NCI-H2107 treated with DMSO at 0.1 percent for 48 hours (cell line): ENCODE measurements around the gene CHD6.

Experiments
- DNase-seq: peaks from one replicate; lab custom pipeline; 2025; ENCODE audit not compliant: unreplicated experiment; lab: John Stamatoyannopoulos, UW

Gene CHD6

DNA sequence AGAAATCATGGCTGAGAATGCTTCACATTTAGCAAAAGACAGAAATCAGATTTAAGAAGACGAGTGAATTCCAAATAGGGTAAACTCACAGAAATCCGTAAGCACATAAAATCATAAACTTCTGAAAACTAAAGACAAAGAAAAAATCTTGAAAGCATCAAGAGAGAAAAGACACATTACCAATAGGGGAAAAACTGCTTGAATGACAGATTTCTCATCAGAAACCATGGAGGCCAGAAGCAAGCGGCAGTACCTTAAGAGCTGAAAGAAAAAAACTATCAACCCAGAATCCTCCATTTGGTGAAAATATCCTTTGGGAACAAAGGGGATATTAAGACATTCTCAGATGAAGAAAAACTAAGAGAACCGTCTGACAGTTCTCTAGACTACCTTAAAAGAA is 185.0 kb downstream of the CHD6 start:
- DNase-seq, result no peak

DNA sequence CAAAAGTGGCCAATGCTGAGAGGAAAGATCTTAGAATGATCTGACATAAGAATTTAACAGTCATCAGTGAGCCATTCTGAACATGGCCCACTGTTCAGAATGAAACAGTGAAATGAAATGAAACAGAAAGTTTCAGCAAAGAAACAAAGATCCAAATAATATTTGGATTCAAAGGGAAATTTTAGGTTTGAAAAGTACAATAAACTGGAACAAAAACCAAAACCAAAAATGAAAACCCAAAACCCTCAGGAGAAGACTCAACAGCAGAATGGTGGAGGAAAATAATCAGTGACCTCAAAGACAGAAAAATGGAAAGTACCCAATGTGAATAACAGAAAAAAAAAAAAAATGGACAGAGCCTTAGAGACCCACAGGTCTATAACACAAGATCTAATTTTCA is 185.4 kb downstream of the CHD6 start:
- no peak for DNase-seq

DNA sequence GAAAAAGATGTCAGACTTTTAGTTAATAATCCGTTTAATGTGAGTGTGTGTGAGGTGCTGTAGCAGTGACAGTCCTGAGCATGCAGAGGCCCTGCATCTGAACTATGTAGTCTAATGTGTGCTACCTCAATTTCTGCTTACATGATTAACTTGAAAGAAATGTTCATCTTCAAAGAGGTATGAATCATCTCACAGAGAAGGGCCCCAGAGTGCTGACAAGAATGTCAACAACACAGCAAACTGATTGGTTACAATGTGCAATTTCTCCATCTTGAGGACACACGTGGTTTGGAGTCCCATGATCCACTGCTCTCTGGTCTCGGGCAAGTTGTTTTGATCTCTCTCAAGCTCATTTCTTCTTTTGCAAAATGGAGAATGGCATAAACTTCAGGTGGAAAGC is 189.9 kb downstream of the CHD6 start:
- no peak for DNase-seq

DNA sequence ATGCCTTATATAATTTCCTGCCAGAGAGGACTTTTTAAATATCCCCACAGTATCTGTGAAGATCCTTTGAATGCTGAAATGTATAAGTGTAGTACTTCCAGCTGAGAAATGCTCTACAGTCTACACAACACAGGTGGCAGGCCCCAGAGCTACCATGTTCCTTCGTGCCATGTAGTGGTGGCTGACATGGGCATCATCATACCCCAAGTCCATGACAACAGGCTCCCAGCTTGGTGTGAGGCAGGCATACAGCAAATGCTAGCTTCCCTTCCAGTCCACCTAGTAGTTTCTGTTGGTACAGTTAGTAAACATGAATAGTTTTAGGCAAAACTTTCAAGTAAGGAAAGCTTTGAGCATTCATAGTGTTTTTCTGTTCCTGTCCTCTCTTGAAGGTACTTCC is 190.3 kb downstream of the CHD6 start:
- no peak for DNase-seq

DNA sequence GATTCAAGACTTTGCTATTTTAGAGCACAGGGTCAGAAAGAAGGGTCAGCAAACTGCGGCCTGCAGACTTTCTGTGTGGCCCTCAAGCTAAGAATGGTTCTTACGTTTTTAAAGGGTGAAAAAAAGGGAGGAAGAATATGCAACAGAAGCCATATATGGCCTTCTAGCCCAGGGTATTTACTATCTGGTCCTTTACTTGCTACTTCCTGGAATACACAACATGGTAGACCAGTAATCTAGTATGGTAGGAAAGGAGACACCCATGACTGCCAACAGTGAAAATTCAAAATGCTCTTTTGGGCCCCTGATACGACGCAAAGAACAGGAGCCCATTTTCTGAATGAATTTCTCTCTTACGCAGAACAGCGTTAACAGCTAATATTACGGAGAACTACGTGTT is 191.2 kb downstream of the CHD6 start:
- DNase-seq, result no peak

DNA sequence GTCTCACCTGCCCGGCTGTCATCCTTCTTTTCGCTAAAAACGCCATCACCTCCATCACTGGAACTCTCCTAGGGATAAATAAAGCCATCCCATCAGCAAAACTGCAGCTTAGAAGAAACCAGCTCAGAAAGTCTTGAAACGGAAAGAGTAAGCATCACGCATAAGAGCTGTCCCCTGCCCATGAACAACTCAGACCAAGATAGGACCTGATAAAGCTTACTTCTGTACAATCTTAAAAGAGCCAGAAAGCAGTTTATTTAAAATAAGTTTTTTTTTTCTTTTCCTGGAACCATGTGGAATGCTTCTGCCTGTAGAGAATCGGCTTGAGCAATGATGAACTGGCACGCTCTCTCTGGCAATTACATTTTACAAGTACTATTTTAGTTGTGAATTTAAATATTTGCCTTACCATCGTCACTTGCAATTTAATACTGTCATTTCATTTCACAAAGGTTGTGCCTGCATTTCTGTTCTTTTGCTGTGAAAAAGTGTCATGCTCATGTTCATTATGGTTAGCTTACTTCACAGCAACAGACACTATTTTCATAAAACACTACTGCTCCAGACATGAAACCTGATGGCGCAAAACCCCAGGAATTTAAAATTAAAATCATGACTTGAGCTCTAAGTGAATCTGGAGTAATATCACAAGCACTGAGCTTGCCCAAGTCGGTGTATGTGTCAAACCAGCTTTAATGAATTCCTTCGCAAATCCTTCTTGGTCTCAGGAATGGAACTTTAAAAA is 191.9 kb downstream of the CHD6 start:
- DNase-seq, result no peak

DNA sequence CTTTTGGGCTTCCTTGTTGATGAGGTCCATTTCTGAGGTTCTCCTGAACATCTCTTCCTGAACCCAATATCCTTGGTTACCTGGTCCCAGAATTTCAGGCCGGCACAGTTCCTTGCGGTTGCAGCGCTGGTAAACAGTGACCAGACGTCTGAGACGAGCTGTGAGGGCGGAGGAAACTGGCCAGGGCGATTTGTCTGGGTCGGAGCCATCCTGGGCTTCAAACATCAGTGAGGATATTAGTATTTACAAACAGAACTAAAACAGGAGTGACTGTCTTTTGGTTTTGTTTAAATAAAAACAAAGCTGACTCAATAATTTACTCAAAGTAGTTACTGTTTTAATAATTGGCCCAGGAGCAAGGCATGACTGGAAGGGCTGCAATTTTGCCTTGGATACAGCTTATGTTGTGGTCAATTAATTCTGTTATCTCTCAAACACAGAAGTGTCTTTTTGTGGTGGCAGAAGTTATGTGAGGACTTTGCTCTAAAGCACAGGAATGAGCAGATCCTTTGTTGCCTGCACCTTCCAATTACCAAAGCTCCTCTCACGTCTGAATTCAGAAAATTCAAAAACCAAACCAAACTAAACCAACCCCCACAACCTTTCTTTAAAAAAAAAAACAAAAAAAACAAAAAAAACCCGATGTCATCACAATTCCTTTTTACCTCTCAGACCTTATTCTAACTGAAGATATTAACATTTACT is 192.8 kb downstream of the CHD6 start:
- DNase-seq, result no peak

DNA sequence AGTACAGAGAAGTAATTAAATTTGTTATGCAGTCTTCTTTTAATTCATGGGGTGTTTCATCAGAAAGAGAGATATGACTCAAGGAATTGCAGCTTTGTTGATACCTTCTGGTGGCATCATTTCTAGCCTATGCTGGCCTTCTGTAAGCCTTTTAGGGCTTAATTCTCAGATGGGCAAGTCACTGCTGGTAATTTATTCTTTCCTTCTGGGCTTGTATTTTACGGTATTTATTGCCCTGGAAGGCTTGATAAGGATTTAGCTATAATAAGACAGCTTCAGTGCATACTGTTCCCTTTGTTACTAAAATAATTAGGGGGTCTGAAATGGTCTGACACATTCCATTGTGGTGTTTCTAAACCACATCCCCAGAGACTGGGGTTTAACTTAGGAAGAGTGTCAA is 193.6 kb downstream of the CHD6 start:
- no peak for DNase-seq

DNA sequence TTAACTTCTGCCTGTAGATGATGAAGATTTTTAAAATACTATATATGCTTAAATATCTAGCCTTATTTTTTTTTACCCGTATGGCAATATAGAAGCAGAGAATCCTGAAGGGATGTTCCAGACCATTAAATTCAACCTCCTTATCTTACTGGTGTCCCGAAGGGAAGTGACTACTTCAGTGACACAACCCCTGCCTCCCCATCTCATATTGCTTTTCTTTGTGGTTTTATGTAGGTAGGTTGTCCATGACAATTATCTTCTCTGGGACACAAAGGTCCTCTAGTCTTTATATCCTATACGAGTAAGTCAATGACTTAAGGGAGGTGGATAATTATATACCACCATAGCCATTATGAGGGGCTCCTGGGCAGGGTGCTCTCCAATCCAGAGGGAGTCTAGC is 194.2 kb downstream of the CHD6 start:
- DNase-seq, result no peak

DNA sequence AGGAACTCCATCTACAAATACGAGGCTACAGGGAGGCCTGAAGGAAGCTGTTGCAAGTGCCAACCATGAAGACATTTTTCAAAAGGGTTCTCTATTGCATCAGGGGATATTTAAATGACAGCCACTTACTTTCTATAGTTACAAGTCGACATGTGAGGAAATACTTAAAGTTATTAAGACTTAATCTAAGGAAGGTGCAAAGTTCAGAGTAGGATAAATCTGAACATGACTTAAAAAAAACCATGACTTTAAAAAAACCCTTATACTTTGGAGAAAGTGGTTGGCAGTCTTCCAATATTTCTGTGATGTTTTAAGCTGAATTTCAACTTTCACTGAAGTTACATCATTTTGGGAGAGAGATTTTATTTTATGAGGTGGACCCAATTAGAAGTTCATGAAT is 195.2 kb downstream of the CHD6 start:
- no peak for DNase-seq

DNA sequence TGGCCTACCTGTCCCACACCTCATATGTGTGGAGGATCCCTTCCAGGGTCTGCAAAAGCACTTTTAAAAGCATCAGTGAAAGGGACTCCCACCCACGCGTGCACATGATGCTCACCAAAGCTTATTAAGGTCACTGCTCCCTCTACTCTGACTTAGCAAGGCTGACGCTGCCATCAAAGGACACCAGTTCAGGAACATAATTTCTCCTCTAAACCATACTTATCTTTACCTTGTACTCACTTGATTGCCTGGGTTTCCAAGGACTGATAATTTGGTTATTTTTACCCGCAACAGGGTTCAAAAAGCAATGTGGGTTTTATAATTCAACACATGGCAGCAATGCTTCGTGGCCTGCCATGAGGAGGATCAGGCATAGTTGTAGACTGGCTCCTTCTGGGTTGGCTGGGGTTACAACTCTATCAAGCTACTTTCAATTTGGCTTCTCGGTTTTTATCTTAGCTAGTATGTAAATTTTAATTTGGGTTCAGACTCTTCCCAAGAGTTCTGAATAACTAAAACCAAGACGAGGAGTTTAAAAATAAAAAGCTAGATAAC is 199.4 kb downstream of the CHD6 start:
- DNase-seq, result no peak

DNA sequence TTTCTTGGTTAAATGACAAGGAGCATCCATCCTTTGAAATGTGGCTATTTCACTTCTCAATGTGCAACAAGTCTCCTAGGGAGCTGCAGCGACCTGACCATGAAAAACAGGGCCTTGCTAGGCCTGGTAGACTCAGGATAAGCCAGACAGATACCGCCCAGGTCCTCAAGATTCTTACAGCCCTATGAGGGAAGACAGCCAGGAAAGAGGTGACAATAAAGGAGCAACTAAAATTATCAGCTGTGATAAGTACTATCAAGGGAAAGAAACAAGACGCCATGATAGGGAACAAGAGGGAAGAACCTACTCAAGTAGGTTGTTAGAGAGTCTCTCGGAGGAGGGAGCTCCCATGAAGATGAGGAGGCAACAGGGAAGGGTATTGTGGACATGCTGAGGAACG is 200.1 kb downstream of the CHD6 start:
- DNase-seq, result no peak

DNA sequence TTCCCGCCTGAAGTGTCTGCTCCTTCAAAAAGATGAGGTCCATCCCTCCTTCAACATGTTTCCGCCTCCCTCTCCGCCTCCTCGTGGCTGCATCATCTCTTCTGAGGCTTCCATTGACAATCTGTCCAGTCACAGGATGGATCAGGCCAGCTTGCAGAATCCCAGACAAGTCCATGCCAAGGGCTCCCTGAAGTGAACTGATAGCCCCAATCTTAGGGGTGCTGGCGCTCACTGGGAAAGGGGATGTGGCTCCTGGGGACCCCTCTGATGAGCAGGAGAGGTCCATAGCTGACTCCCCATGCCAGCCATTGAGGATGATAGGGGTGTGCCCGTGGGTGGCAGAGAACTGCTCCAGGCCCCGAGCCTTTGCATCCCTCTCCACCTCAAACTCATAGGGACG is 203.0 kb downstream of the CHD6 start:
- no peak for DNase-seq

DNA sequence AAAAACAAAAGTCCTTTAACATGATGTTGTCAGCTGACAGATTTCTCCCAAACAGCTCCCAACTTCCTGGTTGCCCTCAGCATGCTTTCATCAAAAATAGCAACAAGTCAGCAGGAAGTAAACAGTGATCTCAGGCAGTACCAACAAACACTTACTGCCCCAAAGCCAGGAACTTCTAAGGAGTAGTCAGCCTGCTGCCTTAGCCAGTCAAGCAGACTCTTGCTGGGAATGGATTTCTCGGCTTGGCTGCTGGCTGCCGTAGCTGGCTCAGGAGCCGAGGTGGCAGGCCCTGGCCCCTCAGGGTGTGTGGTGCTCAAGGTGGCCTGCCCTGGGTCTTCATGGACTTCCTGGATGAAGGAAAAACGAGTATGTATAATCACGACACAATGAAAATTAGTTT is 205.0 kb downstream of the CHD6 start:
- no peak for DNase-seq

DNA sequence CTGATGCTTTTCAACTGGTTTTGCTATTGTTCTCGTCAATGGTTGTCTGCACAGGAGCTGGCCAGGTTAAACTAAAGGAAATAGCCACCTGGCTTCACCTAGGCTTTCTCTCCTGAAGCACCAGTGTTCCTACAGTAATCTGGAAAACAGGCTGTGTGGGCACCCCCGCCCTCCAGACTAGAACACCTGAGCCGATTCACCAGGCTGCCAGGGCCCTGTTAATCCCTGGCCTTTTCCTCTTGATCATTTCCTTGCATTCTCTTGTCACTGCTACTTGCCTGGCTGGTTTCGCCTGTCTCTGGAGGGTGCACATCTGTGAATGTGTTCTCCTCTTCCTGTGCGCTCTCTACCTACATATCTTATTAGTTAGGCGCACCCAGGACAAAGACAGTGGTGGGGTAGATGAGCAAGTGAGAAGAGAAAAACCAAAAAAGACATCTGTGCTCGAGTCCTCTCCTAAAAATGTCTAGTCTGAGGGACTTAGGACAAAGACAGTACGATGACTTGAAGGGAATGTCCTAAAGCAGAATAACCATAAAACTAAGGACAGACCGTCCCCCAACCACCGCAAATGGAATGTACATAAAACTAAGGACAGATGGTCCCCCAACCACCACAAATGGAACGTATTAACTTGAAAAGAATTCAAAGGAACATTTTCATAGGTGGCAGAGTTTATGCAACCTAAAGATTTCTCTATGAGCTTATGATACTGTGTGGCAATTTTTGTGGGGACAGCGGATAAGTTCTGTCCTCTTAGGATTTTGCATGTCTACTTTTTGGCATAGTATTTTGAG is 205.7 kb downstream of the CHD6 start:
- DNase-seq, result no peak

DNA sequence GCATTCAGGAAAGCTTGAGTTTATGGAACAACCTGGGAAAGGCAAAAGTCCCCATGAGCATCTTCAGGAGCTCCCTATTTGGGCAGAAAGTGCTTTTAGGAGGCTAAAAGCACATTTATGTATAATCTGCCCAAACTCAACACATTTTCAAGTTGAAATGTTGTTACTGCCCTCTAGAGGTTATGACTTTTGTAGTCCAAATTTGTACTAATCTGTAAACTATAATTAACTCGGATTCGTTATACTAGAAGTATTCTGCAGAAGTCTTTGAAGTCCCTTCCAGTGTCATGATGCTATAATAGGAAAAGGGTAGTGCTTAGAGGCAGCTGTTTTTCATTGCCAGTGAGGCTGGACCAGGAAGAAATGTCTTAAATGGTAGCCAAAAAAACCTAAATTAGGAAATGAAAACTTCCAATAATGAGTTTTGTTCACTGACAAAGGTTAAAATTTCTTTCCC is 206.8 kb downstream of the CHD6 start:
- no peak for DNase-seq

DNA sequence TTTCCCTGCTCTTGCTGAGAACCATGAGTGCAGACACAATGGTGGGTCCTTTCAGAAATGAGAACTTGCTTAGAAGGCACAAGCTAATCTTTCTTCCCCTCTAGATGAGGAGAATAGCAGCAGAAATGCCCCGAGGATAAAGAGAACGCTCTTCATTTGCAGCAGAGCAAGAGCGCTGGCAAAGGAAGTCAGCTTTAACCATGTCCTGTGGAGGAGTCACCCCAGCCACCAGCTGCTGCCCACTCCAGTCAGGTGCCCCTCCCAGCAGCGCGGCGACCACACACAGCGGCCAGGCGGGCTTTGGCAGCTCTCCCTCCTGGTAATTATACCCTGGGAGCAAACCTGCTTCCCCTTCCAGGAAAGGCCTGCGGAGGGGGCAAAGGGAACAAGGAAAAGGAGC is 209.2 kb downstream of the CHD6 start:
- DNase-seq, result no peak

DNA sequence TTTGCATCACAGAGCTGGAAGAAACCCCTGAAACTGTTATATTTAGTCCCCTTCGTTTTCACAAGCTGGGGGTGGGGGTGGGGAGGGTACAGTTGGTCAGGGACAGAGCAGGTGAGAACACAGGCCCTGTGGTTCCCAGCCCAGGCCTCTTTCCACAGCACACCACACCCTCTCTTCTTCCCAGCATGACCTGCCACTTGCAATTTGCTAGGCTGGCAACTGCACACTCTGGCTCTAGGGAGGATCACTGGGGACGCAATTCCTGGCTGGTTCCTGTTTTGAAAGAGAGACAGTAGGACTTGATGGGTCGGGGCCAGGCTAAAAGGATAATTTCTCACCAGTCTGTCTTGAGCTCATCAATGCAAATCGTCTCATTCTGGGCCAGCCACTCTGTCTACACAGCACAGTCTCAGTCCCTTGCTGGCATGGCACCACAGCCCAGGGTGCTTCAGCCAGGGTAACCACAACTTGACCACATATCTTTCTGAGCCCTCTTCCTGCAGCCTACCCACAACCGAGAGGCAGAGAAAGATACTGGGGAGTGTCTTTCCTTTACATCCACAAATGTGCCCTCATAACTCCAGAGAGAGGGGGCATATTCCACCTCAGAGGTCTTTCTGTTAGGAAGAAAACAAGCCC is 209.9 kb downstream of the CHD6 start:
- DNase-seq, result no peak

DNA sequence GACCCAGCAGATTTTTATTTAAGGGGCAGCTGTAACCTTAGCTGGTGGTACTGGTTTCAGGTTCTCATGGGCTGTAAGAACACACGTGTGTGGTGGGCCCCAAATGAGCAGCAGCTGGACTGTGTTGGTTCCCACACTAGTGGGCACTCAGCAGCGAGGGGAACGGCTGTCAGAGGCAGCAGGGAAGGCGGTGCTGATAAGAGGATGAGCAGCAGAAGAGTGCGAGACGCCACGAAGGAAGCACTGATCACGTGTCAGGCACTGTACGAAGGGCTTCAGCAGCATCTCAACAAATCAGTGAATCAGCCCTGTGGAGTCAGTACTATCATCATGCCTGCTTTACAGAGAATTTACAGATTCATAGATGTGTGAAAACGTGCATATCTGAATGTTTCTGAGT is 210.6 kb downstream of the CHD6 start:
- no peak for DNase-seq

DNA sequence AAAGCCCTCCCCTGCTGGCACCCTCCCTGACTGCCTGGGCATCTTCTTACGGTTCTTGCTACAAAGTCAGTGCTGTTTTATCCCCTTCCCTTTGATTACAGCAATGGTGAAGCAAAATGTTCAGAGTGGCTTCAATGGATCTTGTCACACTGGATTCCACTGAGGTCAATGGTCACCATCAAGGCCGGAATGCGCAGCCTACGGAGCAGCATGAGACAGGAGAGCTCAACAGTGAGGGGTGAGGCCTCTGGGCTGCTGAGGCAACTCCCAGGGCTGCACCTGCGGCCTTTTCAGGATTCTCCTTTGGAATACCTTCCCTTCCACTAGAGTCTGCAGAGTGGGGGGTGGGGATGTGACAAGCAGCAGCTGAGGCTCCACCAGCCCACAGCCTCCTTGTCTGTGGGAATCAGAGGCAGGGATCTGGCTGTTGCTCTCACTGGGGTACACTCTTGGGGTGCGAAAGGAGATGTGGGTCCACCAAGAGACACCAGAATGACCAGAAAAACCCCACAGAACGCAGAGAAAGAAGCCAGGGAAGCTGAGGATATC is 211.2 kb downstream of the CHD6 start:
- DNase-seq, result no peak

DNA sequence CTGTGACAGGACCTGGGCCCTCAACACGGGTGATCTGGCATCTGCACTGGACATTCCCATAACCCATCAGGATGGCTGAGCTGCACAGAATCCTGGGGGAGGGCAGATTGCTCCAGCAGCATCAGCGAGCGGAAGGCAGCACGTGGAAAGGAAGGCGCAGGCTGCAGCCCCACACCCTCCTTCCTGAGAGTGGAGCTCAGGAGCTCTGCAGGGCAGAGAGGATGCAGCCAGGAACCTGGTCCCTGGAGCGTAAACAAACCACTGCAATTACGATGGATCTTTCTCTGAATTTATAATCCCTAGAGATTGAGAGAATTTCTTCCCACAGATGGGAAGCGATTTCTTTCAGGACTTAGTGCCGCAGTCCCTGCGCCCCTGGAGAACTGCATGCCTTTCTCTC is 211.8 kb downstream of the CHD6 start:
- DNase-seq, result no peak
